Left renal pelvis (tissue), 4 donors: ENCODE measurements around the gene RMP24.

Experiments used
- DNase-seq, 4 donors: peaks; one replicate each; pipeline ENCODE4 v3.0.0-alpha.2; 2013; ENCODE audit warnings: low read depth in 4 of 4, low spot score in 3 of 4

The RMP24 gene

DNA sequence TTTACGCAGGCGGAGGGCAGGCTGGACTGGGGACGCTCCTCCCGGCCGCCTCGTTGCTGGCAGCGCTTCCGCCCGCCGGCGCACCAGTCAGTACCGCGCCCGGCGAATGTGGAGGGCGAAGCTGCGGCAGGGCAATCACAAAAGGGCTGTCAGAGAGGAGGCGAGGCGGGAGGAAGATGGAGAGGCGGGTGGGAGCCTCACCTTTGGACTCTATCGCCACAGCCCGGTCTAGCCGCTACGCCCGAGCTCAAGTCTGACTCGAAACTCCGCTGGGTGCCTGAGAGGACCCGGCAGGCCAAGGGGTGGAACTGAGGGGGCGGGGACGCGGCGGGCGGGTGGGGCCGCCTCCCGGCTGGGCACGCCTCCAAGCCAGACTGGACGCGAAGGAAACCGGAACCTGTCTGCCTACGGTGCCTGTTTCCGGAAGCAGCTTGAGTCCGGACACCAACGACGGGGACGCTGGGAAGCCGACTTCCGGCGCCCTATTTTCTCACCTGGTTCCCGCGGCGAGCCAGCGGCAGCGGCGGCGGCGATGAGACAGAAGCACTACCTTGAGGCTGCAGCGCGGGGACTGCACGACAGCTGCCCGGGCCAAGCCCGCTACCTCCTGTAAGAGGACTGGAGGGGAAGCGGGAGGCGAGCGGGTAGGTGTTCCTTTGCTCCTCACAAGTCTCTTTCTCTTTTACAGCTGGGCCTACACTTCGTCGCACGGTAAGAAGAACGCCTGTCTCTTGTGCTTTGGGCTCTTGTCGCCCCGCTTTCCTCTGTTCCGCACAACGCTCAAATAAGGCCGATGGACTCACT, at the start of gene RMP24:
Gene RMP24, plus strand, starts transcription at position 483 of the 804 bp plus-strand sequence.
- DNase-seq: peak; percentile 87 to 95 (median 94)

DNA sequence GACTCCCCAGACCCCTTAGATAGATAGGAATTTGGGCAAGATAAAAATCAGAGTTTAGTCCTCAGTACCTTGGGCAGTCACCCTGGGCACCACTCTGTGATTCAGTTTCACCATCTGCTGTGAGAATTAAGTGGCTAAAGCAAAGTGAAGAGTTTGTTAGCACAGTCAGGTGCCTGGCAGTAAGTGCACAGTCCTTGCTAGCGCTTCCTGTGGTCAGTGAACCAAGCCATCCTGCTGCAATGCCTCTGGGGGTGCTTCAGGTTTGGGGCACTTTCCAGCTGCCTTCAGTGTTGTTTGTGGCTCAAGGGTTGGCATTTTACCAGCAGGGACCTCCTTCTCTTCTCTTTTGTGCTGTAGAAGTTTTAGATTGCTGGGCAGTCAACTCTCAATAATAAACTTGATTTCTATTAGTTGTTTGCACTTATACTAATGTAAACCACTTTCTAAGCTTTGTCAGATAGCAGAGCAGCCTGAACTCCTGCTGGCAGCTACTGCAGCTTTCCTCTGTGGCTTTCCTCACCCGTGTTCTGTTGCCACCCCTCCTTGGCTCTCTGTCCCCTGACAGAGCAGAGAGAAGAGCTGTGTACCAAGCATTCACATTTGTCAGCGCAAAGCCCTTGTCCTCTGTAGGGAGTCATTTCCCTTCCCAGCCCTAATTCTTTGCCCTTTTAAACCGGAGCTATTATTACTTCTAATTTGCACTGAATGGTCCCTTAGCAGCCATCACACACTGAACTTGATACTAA, 48.4 kb upstream of the RMP24 start:
- no peak for DNase-seq

DNA sequence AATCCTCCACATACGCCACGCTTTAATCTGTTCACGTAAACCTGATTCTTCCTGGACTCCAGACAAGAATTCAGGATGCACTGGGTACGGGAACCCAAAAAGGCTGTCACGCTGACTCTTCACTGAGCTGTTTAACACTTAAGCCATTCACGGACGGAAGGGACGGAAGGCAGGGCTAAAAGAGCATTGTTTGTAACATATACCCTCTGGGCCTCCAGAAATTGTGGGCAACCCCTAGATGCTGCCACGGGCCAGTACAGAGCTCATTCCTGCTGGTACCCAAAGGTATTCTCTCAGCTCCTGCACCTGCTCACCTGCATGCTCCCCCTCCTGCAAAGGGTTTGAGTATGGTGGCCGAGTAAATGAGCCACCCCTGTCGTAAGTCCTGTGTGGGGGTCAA, 45.6 kb upstream of the RMP24 start:
- DNase-seq: no peak

GRCh38 chr18:35927430-35927829, 45.0 kb upstream of the RMP24 start:
- no peak for DNase-seq

DNA sequence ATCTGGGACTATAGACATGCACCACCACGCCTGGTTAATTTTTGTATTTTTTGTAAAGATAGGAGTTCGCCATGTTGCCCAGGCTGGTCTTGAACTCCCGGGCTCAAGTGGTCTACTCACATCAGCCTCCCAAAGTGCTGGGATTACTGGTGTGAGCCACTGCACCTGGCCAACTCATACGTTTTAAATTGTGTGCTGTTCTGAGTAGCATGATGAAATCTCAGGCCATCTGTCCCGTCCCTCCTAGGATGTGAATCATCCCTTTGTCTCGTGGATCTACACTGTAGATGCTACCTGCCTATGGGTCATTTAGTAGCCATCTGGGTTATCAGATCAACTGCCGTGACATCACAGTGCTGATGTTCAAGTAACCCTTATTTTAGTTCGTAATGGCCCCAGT, 38.5 kb upstream of the RMP24 start:
- no peak for DNase-seq

- no peak for DNase-seq
These were observed 37.6 kb upstream of the RMP24 start for GRCh38 chr18:35934891-35935290.

DNA sequence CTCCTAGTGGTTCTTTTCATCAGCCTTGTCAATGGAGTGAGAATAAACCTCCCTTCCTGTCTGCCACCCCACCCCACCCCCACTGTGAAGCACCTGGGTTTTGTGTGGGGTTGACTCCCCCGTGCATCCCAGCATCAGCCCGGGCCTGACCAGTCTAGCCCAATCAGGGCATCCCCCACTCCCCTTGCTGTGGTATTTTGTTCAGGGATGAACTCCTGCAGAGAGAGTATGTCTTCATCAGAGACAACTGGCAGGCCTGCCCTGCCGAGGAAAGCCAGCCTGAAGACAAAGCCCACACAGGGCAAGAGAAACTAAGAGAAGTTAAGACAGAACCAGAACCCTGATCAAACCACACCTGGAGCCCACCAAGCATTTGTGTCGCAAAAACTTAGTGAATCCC, 36.7 kb upstream of the RMP24 start:
- DNase-seq: no peak

DNA sequence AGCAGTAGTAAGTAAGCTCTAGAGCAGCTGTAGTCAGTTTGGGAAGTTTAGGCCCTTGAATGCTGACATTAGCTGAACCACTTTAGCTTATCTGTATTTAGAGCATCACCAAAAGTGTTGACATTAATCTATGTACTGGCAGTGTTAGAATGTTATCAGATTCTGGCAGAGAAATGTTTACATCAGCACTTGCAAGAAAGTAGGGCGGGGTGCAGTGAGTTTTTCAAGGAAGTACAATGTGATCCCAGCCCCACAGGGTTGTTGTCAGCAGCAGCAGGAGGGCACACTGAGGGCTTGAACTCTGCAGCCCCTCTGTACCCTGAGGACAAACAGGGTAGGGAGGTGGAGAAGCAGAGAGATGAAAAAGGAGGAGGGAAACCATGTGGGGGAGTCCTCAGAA, 35.5 kb upstream of the RMP24 start:
- DNase-seq: no peak

DNA sequence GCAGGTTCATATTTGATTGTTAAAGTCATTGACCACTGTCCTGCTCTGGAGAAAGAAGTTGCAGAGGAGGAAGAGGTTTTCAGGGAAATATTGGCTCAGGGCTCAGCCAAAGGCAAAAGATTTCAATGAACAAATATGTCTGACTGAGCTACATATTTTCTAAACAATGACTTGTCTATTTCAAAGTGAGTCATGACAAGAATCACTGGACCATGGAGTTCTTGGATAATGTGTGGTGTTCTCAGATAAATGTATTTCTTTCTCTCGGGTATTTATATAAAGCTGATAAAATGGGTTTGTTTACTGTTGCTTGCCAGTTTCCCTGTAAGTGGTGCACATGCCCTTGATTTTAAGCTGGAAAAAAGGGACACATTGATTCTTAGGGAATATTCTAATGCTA, 34.3 kb upstream of the RMP24 start:
- no peak for DNase-seq

DNA sequence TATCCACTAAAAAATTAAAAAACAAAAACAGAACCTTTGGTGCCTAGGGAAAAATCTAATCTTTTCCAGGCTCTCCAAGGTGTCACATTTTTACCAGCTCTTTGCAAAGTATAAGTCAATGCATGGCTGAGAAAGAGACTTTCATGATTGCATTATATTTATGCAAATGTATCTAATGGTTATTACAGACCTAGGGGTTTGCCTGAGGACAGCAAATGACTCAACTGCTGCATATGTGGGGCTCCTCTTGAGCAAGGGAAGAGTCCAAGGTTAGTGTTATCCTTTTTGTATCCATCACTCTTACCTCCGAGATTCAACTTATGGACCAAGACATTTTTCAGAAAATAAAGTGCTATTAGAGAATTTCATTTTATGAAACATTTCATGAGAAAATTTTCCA, 33.9 kb upstream of the RMP24 start:
- no peak for DNase-seq

DNA sequence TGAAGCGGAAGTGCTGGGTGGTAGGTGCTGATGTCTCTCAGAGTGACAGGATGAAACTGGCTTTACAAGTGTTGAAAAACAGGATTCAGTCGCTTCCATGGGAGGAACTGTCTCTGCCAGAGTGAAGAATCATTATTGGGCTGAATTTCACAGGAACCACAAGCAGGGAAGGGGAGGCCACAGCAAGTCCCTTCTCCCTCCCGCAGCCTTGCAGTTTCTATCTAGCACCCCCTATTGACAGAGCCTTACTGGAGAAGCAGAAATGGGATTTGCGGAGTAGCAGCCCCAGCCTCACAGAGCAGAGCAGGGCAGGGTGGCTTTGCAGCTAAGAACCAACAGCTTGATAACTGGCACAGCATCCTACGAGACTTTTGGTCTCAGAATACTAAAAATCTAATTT, 33.3 kb upstream of the RMP24 start:
- DNase-seq: no peak

DNA sequence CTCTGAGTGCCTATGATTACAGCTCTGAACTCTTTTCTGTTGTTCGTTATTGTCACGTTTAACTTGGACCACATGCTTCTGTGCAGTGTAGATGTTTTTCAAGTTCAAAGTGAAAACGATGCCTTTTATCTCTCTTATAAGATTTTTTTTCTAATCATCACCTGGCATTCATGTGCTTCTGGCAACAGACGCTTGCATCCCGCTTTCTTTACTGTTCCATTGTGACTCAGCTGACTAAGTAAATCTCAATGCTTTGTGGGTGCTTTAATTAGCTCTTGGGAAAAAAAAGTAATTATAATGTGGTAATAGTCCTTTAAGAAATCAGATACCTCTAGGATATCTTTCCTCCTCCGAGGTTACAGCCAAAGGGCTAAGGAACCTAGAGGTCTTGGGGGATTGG, 31.2 kb upstream of the RMP24 start:
- DNase-seq: no peak

- DNase-seq: no peak
These were observed 30.3 kb upstream of the RMP24 start for GRCh38 chr18:35942133-35942532.

GRCh38 chr18:35942661-35943060, 29.8 kb upstream of the RMP24 start:
- DNase-seq: no peak

GRCh38 chr18:35948080-35948479, 24.4 kb upstream of the RMP24 start:
- DNase-seq: no peak

DNA sequence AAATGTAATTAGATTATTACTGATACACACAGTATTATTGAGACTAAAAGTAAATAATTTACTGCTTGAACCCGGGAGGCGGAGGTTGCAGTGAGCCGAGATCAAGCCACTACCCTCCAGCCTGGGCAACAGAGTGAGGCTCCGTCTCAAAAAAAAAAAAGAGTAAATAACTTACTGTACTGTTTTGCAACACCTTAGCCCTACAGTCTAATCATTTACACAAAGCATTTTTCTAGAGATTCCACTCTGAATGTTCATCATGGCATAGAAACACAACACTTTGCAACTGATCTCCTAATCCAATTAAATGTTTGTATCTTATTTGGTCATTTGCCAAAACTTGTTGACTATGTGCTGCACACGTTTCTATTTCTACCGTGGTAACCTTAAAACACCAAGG, 23.4 kb upstream of the RMP24 start:
- no peak for DNase-seq

DNA sequence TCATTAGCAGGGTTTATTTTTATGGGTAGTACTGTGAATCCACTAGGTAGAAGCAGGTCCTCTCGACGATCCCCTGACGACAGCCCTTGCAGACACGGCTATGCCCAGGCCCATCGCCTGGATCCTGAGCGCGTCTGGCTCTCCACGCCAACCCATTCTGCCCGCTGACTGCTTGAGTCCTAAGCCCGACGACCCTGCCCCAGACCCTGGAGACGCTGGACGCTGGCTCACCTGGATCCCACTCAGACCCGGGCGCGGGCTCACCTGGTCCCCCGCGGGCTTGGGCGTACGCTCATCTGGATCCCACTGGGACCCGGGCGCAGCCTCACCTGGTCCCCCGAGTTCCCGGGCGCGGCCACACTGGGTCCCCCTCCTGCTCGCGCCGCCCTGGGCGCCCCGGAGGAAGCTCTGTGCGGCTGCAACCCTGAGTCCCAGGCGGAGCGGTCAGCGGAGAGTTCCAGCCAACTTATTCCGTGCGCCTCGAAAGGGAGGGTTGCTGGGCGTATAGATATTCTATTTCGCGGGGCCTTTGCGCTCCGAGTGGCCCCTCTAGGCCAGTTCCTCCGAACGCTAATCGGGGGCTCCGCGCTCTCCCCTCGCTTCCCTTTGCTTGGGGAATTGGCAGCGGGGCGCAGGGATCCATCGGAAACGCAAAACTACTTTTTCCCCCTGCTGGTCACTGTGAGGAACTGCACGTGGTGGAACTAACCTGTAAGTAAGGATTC, 22.4 kb upstream of the RMP24 start:
- DNase-seq: peak; percentile 52 to 64 (median 61)

GRCh38 chr18:35950628-35950982, 21.9 kb upstream of the RMP24 start:
- DNase-seq: no peak

DNA sequence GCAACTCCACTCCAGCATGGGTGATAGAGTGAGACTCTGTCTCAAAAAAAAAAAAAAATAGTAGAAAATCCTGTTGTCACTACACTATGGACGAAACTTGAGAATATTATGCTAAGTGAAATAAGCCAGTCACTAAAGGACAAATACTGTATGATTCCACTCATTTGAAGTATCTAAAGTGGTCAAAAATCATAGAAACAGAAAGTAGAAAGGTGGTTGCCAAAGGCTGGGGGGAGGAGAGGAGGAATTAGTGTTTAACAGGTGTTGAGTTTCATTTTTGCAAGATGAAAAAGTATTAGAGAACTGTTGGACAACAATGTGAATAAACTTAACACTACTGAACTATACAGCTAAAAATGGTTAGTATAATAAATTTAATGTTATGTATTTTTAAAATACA, 18.8 kb upstream of the RMP24 start:
- DNase-seq: no peak

DNA sequence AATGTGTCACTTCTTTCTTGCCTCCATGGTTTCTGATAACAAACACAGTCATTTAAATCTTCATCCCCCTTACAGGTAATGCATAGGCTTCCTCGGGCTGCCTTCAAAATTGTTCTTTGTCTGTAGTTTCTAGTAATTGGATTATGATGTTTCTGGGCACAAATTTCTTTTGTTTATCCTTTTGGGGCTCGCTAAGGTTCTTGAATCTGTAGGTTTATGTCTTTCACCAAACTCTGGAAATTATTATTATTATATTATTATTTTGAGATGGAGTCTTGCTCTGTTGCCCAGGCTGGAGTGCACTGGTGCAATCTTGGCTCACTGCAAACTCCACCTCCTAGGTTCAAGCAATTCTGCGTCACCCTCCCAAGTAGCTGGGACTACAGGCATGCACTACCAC, 16.3 kb upstream of the RMP24 start:
- DNase-seq: no peak

- DNase-seq: no peak
These were observed 10.2 kb upstream of the RMP24 start for GRCh38 chr18:35962320-35962719.

- no peak for DNase-seq
These were observed 8.2 kb upstream of the RMP24 start for GRCh38 chr18:35964319-35964718.
